Endothelial cell of umbilical vein (primary cell): Measurements from ENCODE around the gene CNTN1. TPM values are rescaled to one million over a fixed set of nuclear protein-coding genes. Genes with fewer than 3 reads are reported as not detected.

Experiments used
- BruUV-seq: library from RNA; stranded (reverse); fragments of 400-500 nt; replicated peaks from 2 replicates; lab custom pipeline; 2021; lab: Mats Ljungman, UMichigan
- CTCF ChIA-PET: fragments of 300-600, 350-600 bp; sonication (Branson Sonifier 250); formaldehyde crosslinking; loops from one replicate; lab custom pipeline; 2021; ENCODE audit warnings: antibody characterized with exemption, inconsistent platforms; lab: Charles Lee
- POLR2A ChIA-PET: fragments of 300-600, 350-600 bp; sonication (Branson Sonifier 250); formaldehyde crosslinking; loops from one replicate; lab custom pipeline; 2021; ENCODE audit warnings: antibody characterized with exemption, inconsistent platforms; lab: Charles Lee
- DNase-seq: peaks from one replicate; pipeline ENCODE4 v3.0.0-alpha.2; 2011; ENCODE audit warnings: low read depth, low spot score
- FAIRE-seq: peaks from 2 replicates; lab custom pipeline; 2011; peaks lifted over from hg19 to GRCh38; lab: Jason Lieb, UNC
- H2AFZ ChIP-seq: 2 replicates; pipeline ENCODE4 v1.6.0; 2012; ENCODE audit warnings: low read depth, low read length, control low read depth, inconsistent platforms
- H3K27ac ChIP-seq: 2 replicates; pipeline ENCODE4 v1.5.1; 2011; ENCODE audit warnings: low read depth, mild to moderate bottlenecking, control low read depth, low read length, moderate library complexity; ENCODE audit not compliant: insufficient read depth
- H3K27me3 ChIP-seq, 2 experiments: 2 replicates each; pipeline versions ENCODE4 v1.6.0 to v1.6.1; 2011; ENCODE audit warnings: low read length in 2 of 2, mixed read lengths in 1 of 2; ENCODE audit not compliant: control insufficient read depth in 2 of 2, insufficient read depth in 2 of 2
- H3K36me3 ChIP-seq, 2 experiments: 2 replicates in 1 of 2; 3 replicates in 1 of 2; pipeline ENCODE4 v1.5.1; 2011; ENCODE audit warnings: low read length in 2 of 2, mild to moderate bottlenecking in 1 of 2, moderate library complexity in 1 of 2; ENCODE audit not compliant: control insufficient read depth in 2 of 2, insufficient read depth in 2 of 2; ENCODE audit errors: extremely low read depth in 1 of 2
- H3K4me1 ChIP-seq: 3 replicates; pipeline ENCODE4 v1.5.1; 2011; ENCODE audit warnings: mild to moderate bottlenecking, low read length; ENCODE audit not compliant: control insufficient read depth, insufficient read depth; ENCODE audit errors: extremely low read depth
- H3K4me2 ChIP-seq: 2 replicates; pipeline ENCODE4 v1.6.1; 2011; ENCODE audit warnings: low read length, control low read depth, mixed read lengths; ENCODE audit not compliant: insufficient read depth
- H3K4me3 ChIP-seq, 3 experiments: fragments of 200-600 bp in 1 of 3; sonication (generic), shearing (Covaris generic) in 1 of 3; replicated peaks in 1 of 3; 2 replicates each; pipeline ENCODE4 v1.5.1; 2011 to 2016; ENCODE audit warnings: control low read depth in 3 of 3, low read length in 3 of 3, mild to moderate bottlenecking in 2 of 3, inconsistent platforms in 1 of 3, low read depth in 1 of 3, moderate library complexity in 1 of 3; ENCODE audit not compliant: insufficient read depth in 1 of 3
- H3K79me2 ChIP-seq: 2 replicates; pipeline ENCODE4 v1.6.0; 2012; ENCODE audit warnings: low read length, inconsistent platforms; ENCODE audit not compliant: control insufficient read depth, insufficient read depth
- H3K9ac ChIP-seq: replicated peaks from 2 replicates; pipeline ENCODE3; 2011; ENCODE audit warnings: low read length, control low read depth; ENCODE audit not compliant: insufficient read depth; ENCODE audit errors: extremely low read depth
- H3K9me1 ChIP-seq: replicated peaks from 3 replicates; pipeline ENCODE4 v1.6.0; 2011; ENCODE audit warnings: mild to moderate bottlenecking, low read length; ENCODE audit not compliant: control insufficient read depth, insufficient read depth; ENCODE audit errors: extremely low read depth
- H3K9me3 ChIP-seq: replicated peaks from 2 replicates; pipeline ENCODE4 v1.5.1; 2012; ENCODE audit warnings: low read length, inconsistent platforms; ENCODE audit not compliant: control insufficient read depth, insufficient read depth
- H4K20me1 ChIP-seq: replicated peaks from 2 replicates; pipeline ENCODE3; 2011; ENCODE audit warnings: mild to moderate bottlenecking, low read length; ENCODE audit not compliant: control insufficient read depth, insufficient read depth; ENCODE audit errors: extremely low read depth
- EZH2 ChIP-seq: IDR thresholded peaks from 2 replicates; pipeline ENCODE4 v1.6.1; 2012; ENCODE audit warnings: borderline replicate concordance, low read depth, mild to moderate bottlenecking, moderate library complexity, low read length, inconsistent platforms; ENCODE audit not compliant: severe bottlenecking
- FOS ChIP-seq: IDR thresholded peaks from 2 replicates; pipeline ENCODE4 v1.6.1; 2011; ENCODE audit warnings: mild to moderate bottlenecking, low read length, moderate library complexity, borderline replicate concordance; ENCODE audit not compliant: insufficient read depth
- GATA2 ChIP-seq: IDR thresholded peaks from 2 replicates; pipeline ENCODE4 v1.7.0; 2011; ENCODE audit warnings: low read depth, mild to moderate bottlenecking, moderate library complexity, mixed read lengths, low read length; ENCODE audit not compliant: insufficient read length, insufficient read depth
- JUN ChIP-seq: IDR thresholded peaks from 2 replicates; pipeline ENCODE4 v1.6.1; 2011; ENCODE audit warnings: borderline replicate concordance, low read depth; ENCODE audit not compliant: insufficient read length, insufficient read depth
- MYC ChIP-seq: IDR thresholded peaks from one replicate; pipeline ENCODE4 v1.6.1; 2011; ENCODE audit warnings: mild to moderate bottlenecking, low read depth, low read length
- POLR2A ChIP-seq: IDR thresholded peaks from 2 replicates; pipeline ENCODE4 v1.6.1; 2012; ENCODE audit warnings: low read depth, mild to moderate bottlenecking, control low read depth, low read length
- POLR2AphosphoS5 ChIP-seq: IDR thresholded peaks from 2 replicates; pipeline ENCODE4 v1.6.1; 2012; ENCODE audit warnings: low read depth, mild to moderate bottlenecking, control low read depth, low read length, moderate library complexity; ENCODE audit not compliant: insufficient read depth
- dilution Hi-C: fragments of 300-500 bp; cut with MboI; formaldehyde crosslinking; loops from one replicate; pipeline ENCODE4 v1.15.0; 2019; ENCODE audit warnings: low sequenced_read_pairs; ENCODE audit not compliant: extremely low pct_ligation_motif_present
- intact Hi-C: fragments of 100-400 bp; cut with micrococcal nuclease; formaldehyde crosslinking; loops from one replicate; pipeline ENCODE4 v1.10.0; 2022
- polyA plus RNA-seq, 4 experiments: library from polyadenylated mRNA; depleted of rRNA in 3 of 4; stranded (reverse) in 3 of 4; unstranded in 1 of 4; fragments of >200 nt; gene quantifications; 2 replicates each; pipeline versions ENCODE4 v1.2.1 to v1.2.3, GENCODE V29; 2011 to 2012; ENCODE audit warnings: missing spikeins in 1 of 4
- total RNA-seq: library from RNA; stranded (reverse); gene quantifications from 2 replicates; pipeline ENCODE4 v1.2.3, GENCODE V29; 2021
- TF ChIP-seq, protein P1 (sequence below): IDR thresholded peaks from 2 replicates; pipeline ENCODE4 v1.6.1; 2011; ENCODE audit not compliant: insufficient read depth, insufficient read length
- TF ChIP-seq, protein P2 (sequence below), 2 donors: IDR thresholded peaks; 1 replicate in 1 of 2; 2 replicates in 1 of 2; pipeline ENCODE4 v1.5.1; 2011; ENCODE audit warnings: low read length in 2 of 2, mild to moderate bottlenecking in 2 of 2, moderate library complexity in 2 of 2, control low read depth in 1 of 2, inconsistent platforms in 1 of 2, low read depth in 1 of 2; ENCODE audit not compliant: insufficient read depth in 1 of 2; ENCODE audit errors: extremely low read depth in 1 of 2

The CNTN1 gene
- total and polyA plus RNA-seq, 2 donors (not counting 3 experiments of a cell fraction or from before 2014, with no cell fraction given) = 0.07 TPM; not detected in 1

DNA sequence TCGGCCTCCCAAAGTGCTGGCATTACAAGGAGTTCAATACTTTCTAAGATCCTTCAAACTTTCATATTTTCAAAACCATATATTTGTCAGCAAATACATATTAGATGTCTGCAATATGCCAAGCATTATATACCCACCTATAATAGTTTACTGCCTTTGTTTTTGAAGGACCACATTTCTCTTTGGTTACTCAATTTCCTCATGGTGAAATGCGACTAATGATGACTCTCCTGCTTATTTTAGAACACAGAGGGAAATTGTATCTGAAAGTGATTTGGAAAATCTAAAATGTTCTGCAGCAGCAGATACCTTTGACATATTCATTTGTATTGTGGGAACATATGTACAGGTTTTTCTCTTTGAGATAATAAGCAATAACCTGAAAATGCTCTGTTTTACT, 2.7 kb upstream of the CNTN1 start:
- no peak for TF ChIP-seq FOS
- TF ChIP-seq EZH2 = no peak
- TF ChIP-seq, protein P1, sequence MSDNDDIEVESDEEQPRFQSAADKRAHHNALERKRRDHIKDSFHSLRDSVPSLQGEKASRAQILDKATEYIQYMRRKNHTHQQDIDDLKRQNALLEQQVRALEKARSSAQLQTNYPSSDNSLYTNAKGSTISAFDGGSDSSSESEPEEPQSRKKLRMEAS = no peak
- TF ChIP-seq JUN = no peak
- TF ChIP-seq POLR2AphosphoS5 = no peak
- no peak for TF ChIP-seq MYC
- TF ChIP-seq, protein P2, sequence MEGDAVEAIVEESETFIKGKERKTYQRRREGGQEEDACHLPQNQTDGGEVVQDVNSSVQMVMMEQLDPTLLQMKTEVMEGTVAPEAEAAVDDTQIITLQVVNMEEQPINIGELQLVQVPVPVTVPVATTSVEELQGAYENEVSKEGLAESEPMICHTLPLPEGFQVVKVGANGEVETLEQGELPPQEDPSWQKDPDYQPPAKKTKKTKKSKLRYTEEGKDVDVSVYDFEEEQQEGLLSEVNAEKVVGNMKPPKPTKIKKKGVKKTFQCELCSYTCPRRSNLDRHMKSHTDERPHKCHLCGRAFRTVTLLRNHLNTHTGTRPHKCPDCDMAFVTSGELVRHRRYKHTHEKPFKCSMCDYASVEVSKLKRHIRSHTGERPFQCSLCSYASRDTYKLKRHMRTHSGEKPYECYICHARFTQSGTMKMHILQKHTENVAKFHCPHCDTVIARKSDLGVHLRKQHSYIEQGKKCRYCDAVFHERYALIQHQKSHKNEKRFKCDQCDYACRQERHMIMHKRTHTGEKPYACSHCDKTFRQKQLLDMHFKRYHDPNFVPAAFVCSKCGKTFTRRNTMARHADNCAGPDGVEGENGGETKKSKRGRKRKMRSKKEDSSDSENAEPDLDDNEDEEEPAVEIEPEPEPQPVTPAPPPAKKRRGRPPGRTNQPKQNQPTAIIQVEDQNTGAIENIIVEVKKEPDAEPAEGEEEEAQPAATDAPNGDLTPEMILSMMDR (IDR thresholded peaks at IDR 0.05; ENCODE audit: extremely low read depth in 1 of 2, insufficient read depth in 1 of 2, low read depth in 1 of 2, low read length in 2 of 2) = no peak
- no peak for TF ChIP-seq GATA2
- TF ChIP-seq POLR2A = no peak
- no peaks in the 10 kb centered on the region for H3K4me1 ChIP-seq
- H3K79me2 ChIP-seq = no peaks in the 10 kb centered on the region
- no peak overlapping the region for H3K4me3 ChIP-seq
- H3K27ac ChIP-seq = no peak overlapping the region
- no peaks in the 10 kb centered on the region for H3K9me3 ChIP-seq
- no peak overlapping the region for H2AFZ ChIP-seq
- dilution Hi-C loops = no loop called here
- H4K20me1 ChIP-seq = peaks cover 2% of the 10 kb centered on the region
- H3K36me3 ChIP-seq = no peaks in the 10 kb centered on the region
- BruUV-seq = no TSS peak
- no peak overlapping the region for H3K9ac ChIP-seq
- FAIRE-seq = no peak
- peaks cover 16 to 24% of the 10 kb centered on the region in 2 experiments for H3K27me3 ChIP-seq
- intact Hi-C loops = no loop called here
- DNase-seq = no peak
- POLR2A ChIA-PET = no interaction called here
- H3K9me1 ChIP-seq = no peaks in the 10 kb centered on the region
- H3K4me2 ChIP-seq = no peak overlapping the region
- CTCF ChIA-PET = no interaction called here
